ENCODE measurements around the gene PIM3. TPM values are rescaled to one million over a fixed set of nuclear protein-coding genes. Genes with fewer than 3 reads are reported as not detected.

PIM3 gene
- total and polyA plus RNA-seq, 2 of the 8 experiments (the other 6 are each of a cell fraction or from before 2014, with no cell fraction given), result 22.6 to 30.0 TPM

- no peak overlapping the region for H4K5ac ChIP-seq (ENCODE audit: insufficient read length, low read depth, low read length)
- no peak overlapping the region for H2AFZ ChIP-seq (ENCODE audit: low read length)
- no peak overlapping the region for H2BK15ac ChIP-seq (ENCODE audit: low read length)
- H3K4me3 ChIP-seq (ENCODE audit: extremely low read depth in 1 of 4, insufficient read depth in 2 of 4, low read depth in 3 of 4, low read length in 4 of 4), result no peak overlapping the region
- H4K8ac ChIP-seq (ENCODE audit: extremely low read depth, insufficient read depth, low read length), result peak overlapping the region; percentile 51; the same call in 1 of the 2 replicates
- no peak for DNase-seq (ENCODE audit: low read depth in 1 of 2, low spot score in 2 of 2)
- H3K4ac ChIP-seq (replicated peaks; ENCODE audit: insufficient read length, low read depth, low read length), result no peak overlapping the region
- H3K18ac ChIP-seq (ENCODE audit: extremely low read depth, low read length), result no peak overlapping the region
- no peak overlapping the region for H4K91ac ChIP-seq (replicated peaks; ENCODE audit: insufficient read length, low read length)
- POLR2A ChIA-PET (ENCODE audit: partially characterized antibody), result interaction anchor here (1.0 to 2.5 kb wide), 5 partner anchors 9 to 36 kb away, joined by 3 to 7 read pairs (median 4); partner anchors contain the start of gene CRELD2
- no peak overlapping the region for H2BK12ac ChIP-seq (ENCODE audit: low read depth, low read length)
- H2BK5ac ChIP-seq (ENCODE audit: low read depth, low read length), result no peak overlapping the region
- no peaks in the 10 kb centered on the region for H3K36me3 ChIP-seq (ENCODE audit: control insufficient read depth in 2 of 4, insufficient read depth in 4 of 4, low read length in 3 of 4)
- no peak overlapping the region for H3K56ac ChIP-seq (replicated peaks; ENCODE audit: insufficient read length, low read depth, low read length)
- no peak overlapping the region for H2BK20ac ChIP-seq (ENCODE audit: low read length)
- H3K4me1 ChIP-seq (replicated peaks in 1 of 4; ENCODE audit: control insufficient read depth in 3 of 4, insufficient read depth in 4 of 4, low read length in 3 of 4), result peaks cover 0 to 15% (median 9%) of the 10 kb centered on the region in 4 experiments; a peak in 5 of 7 replicates
- no peak overlapping the region for H3K27ac ChIP-seq (ENCODE audit: low read depth, low read length)
- 92% methylated on average over 22 of the region's 22 CpGs; no CpG with 5 or more reads in 1 of the 2 experiments for WGBS, 2 experiments (ENCODE audit: extremely low coverage in 1 of 2, insufficient coverage in 1 of 2, insufficient read length in 1 of 2, insufficient replicate concordance in 2 of 2, low coverage in 1 of 2, low lambda C conversion rate in 2 of 2, missing lambda C conversion rate in 1 of 2)
- CTCF ChIA-PET (ENCODE audit: partially characterized antibody), result interaction anchor here (0.9 to 2.4 kb wide), 4 partner anchors 8 to 27 kb away, joined by 3 to 7 read pairs (median 6); no protein-coding TSS in a partner anchor
- H3K4me2 ChIP-seq (ENCODE audit: insufficient read depth in 1 of 2, low read depth in 2 of 2, low read length in 2 of 2), result no peak overlapping the region
- FAIRE-seq, result no peak
- H3K9ac ChIP-seq (replicated peaks in 1 of 4; ENCODE audit: extremely low read depth in 1 of 4, low read depth in 3 of 4, low read length in 3 of 4), result no peak overlapping the region; a peak in 1 of 7 replicates
- H2BK120ac ChIP-seq (replicated peaks; ENCODE audit: low read depth, low read length), result no peak overlapping the region
- no peak overlapping the region for H2AK5ac ChIP-seq (ENCODE audit: low read depth, low read length)
- H3K79me1 ChIP-seq (ENCODE audit: low read depth, low read length), result no peaks in the 10 kb centered on the region
- H3K14ac ChIP-seq (ENCODE audit: insufficient read length), result no peak overlapping the region
- no peaks in the 10 kb centered on the region for H3K79me2 ChIP-seq (ENCODE audit: control insufficient read depth in 1 of 2, insufficient read depth in 2 of 2, low read length in 2 of 2)
- TF ChIP-seq ZNF274 (IDR thresholded peaks at IDR 0.05; ENCODE audit: borderline replicate concordance, extremely low read depth, low read length), result no peak
- no peak for TF ChIP-seq CHD1 (IDR thresholded peaks at IDR 0.05; ENCODE audit: low read depth, low read length)
- no peak for TF ChIP-seq USF2 (IDR thresholded peaks at IDR 0.05; ENCODE audit: low read length)
- H3K27me3 ChIP-seq (replicated peaks in 1 of 4; ENCODE audit: control insufficient read depth in 3 of 4, extremely low read depth in 1 of 4, insufficient read depth in 3 of 4, low read length in 3 of 4), result peaks cover 0 to 10% (median 6%) of the 10 kb centered on the region in 4 experiments; a peak in 6 of 7 replicates
- H4K20me1 ChIP-seq (replicated peaks in 1 of 2; ENCODE audit: control insufficient read depth in 1 of 2, insufficient read depth in 2 of 2, low read length in 2 of 2), result peaks cover 0 to 5% of the 10 kb centered on the region in 2 experiments
- no peak overlapping the region for H3K23ac ChIP-seq (ENCODE audit: insufficient read length)
- H3K9me3 ChIP-seq (ENCODE audit: insufficient read depth in 2 of 2, low read depth in 1 of 2, low read length in 1 of 2), result no peaks in the 10 kb centered on the region
- peaks cover under 1% of the 10 kb centered on the region; the same call in 1 of the 2 replicates for H3K23me2 ChIP-seq (ENCODE audit: low read depth, low read length)
These were observed 4.8 kb upstream of the PIM3 start for GRCh38 chr22:49955581-49956417.

All from H1 (cell line).